HepG2 (cell line): ENCODE data around the gene COQ10B. TPM values are rescaled to one million over a fixed set of nuclear protein-coding genes. Genes with fewer than 3 reads are reported as not detected.

Source experiments
- ATAC-seq: fragments of 200-7000 bp; cut with Tn5 transposase; 3 replicates; pipeline ENCODE4 v1.9.1; 2020; ENCODE audit warnings: mild to moderate bottlenecking, moderate library complexity
- BruUV-seq: library from RNA; stranded (reverse); fragments of 400-500 nt; replicated peaks from 2 replicates; lab custom pipeline; 2021; lab: Mats Ljungman, UMichigan
- CTCF ChIA-PET: fragments of 300-600 bp; formaldehyde crosslinking; extraction: SDS; loops from one replicate; lab custom pipeline; 2021; ENCODE audit warnings: low total read pairs, inconsistent platforms, low intra/inter-chr PET ratio; lab: Yijun Ruan, JAX
- POLR2A ChIA-PET: fragments of 350-600 bp; sonication (Branson Sonifier 250); formaldehyde crosslinking; loops from one replicate; lab custom pipeline; 2020; ENCODE audit warnings: antibody characterized with exemption, inconsistent platforms; lab: Yijun Ruan, JAX
- DNase-seq: peaks from one replicate; pipeline ENCODE4 v3.0.0-alpha.2; 2015; ENCODE audit warnings: low spot score
- FAIRE-seq: peaks from 3 replicates; lab custom pipeline; 2011; peaks lifted over from hg19 to GRCh38; lab: Jason Lieb, UNC
- H2AFZ ChIP-seq: one replicate; pipeline ENCODE4 v1.6.1; 2011; ENCODE audit warnings: low read length, inconsistent platforms
- H3K27ac ChIP-seq: fragments of 300-600 bp; 3 replicates; pipeline ENCODE4 v1.8.0; 2011; ENCODE audit warnings: mixed run types, mild to moderate bottlenecking, mixed read lengths, low read length, inconsistent platforms; ENCODE audit not compliant: insufficient read depth; ENCODE audit errors: extremely low read length
- H3K27me3 ChIP-seq, 2 experiments: fragments of 200-600 bp in 1 of 2; 2 replicates in 1 of 2; 3 replicates in 1 of 2; pipeline versions ENCODE4 v1.6.0 to v1.8.0; 2011; ENCODE audit warnings: low read length in 2 of 2, mild to moderate bottlenecking in 2 of 2, moderate library complexity in 2 of 2, inconsistent platforms in 1 of 2; ENCODE audit not compliant: insufficient read depth in 2 of 2, control insufficient read depth in 1 of 2
- H3K36me3 ChIP-seq, 2 experiments: fragments of 200-600 bp in 1 of 2; replicated peaks in 1 of 2; 2 replicates in 1 of 2; 3 replicates in 1 of 2; pipeline versions ENCODE4 v1.5.1 to v1.8.0; 2011; ENCODE audit warnings: low read length in 2 of 2, inconsistent platforms in 1 of 2; ENCODE audit not compliant: insufficient read depth in 2 of 2, control insufficient read depth in 1 of 2
- H3K4me1 ChIP-seq: 2 replicates; pipeline ENCODE4 v1.5.1; 2012; ENCODE audit warnings: low read length, inconsistent platforms; ENCODE audit not compliant: insufficient read depth
- H3K4me2 ChIP-seq: 2 replicates; pipeline ENCODE4 v1.6.0; 2011; ENCODE audit warnings: low read depth, low read length, inconsistent platforms
- H3K4me3 ChIP-seq, 3 experiments: fragments of 200-600 bp in 1 of 3; sonication (generic), shearing (Covaris generic) in 1 of 3; replicated peaks in 1 of 3; 2 replicates each; pipeline ENCODE4 v1.5.1; 2011 to 2016; ENCODE audit warnings: low read length in 3 of 3, inconsistent platforms in 2 of 3, low read depth in 2 of 3, mild to moderate bottlenecking in 2 of 3, control low read depth in 1 of 3, mixed read lengths in 1 of 3; ENCODE audit not compliant: insufficient read depth in 1 of 3
- H3K79me2 ChIP-seq: one replicate; pipeline ENCODE4 v1.6.1; 2011; ENCODE audit warnings: low read length, inconsistent platforms; ENCODE audit not compliant: insufficient read depth
- H3K9ac ChIP-seq: 2 replicates; pipeline ENCODE4 v1.6.0; 2011; ENCODE audit warnings: mild to moderate bottlenecking, low read depth, low read length, inconsistent platforms; ENCODE audit not compliant: insufficient read depth
- H3K9me3 ChIP-seq: 2 replicates; pipeline ENCODE4 v1.5.1; 2012; ENCODE audit warnings: mild to moderate bottlenecking, low read length
- H4K20me1 ChIP-seq: 2 replicates; pipeline ENCODE4 v1.6.0; 2011; ENCODE audit warnings: inconsistent platforms, mild to moderate bottlenecking, low read length, moderate library complexity; ENCODE audit not compliant: insufficient read depth
- FOSL1 ChIP-seq: sonication (generic); formaldehyde crosslinking; IDR thresholded peaks from 2 replicates; pipeline ENCODE4 v1.9.0; 2021; ENCODE audit warnings: missing genetic modification reagents, borderline replicate concordance
- FOXA1 ChIP-seq, 2 experiments: fragments of 450-650 bp in 1 of 2; sonication (generic) in 1 of 2; formaldehyde crosslinking in 1 of 2; IDR thresholded peaks; 2 replicates each; pipeline versions ENCODE4 v1.4.0 to v1.6.1; 2016 to 2020; ENCODE audit warnings: missing genetic modification reagents in 1 of 2
- FOXK1 ChIP-seq: sonication (generic); formaldehyde crosslinking; IDR thresholded peaks from 2 replicates; pipeline ENCODE4 v1.4.0; 2020; ENCODE audit warnings: low read depth, missing genetic modification reagents, borderline replicate concordance
- GABPA ChIP-seq, 2 experiments: IDR thresholded peaks; 2 replicates each; pipeline ENCODE4 v1.6.1; 2011 to 2016; ENCODE audit warnings: low read depth in 2 of 2, low read length in 1 of 2, missing biosample characterization in 1 of 2, missing genetic modification characterization in 1 of 2
- KIAA2018 ChIP-seq: sonication (generic); formaldehyde crosslinking; IDR thresholded peaks from 2 replicates; pipeline ENCODE4 v1.5.0; 2020; ENCODE audit warnings: mild to moderate bottlenecking, missing genetic modification reagents, borderline replicate concordance
- MAFF ChIP-seq: IDR thresholded peaks from 2 replicates; pipeline ENCODE4 v1.6.1; 2011; ENCODE audit warnings: low read depth, low read length, improper control_type of control experiment
- RARG ChIP-seq: sonication (generic); formaldehyde crosslinking; IDR thresholded peaks from 2 replicates; pipeline ENCODE4 v1.4.0; 2020; ENCODE audit warnings: low read depth, mild to moderate bottlenecking, missing genetic modification reagents
- THAP7 ChIP-seq: sonication (generic); formaldehyde crosslinking; IDR thresholded peaks from 2 replicates; pipeline ENCODE4 v1.8.1; 2023; ENCODE audit warnings: mild to moderate bottlenecking, missing genetic modification reagents
- ZNF749 ChIP-seq: sonication (generic); formaldehyde crosslinking; IDR thresholded peaks from 2 replicates; pipeline ENCODE4 v1.8.0; 2022; ENCODE audit warnings: mild to moderate bottlenecking, missing genetic modification reagents, moderate library complexity, borderline replicate concordance
- WGBS: methylation state at CpG from one replicate; pipeline ENCODE4 v1.1.6; 2017; ENCODE audit warnings: low lambda C conversion rate; 5-methylcytosine and 5-hydroxymethylcytosine counted together
- in situ Hi-C: cut with HindIII; loops from 2 replicates; pipeline ENCODE4 v1.10.0; 2017; ENCODE audit warnings: low pct_unique_long_range_greater_than_20kb; ENCODE audit not compliant: extremely low pct_ligation_motif_present
- intact Hi-C: fragments of 100-400 bp; cut with micrococcal nuclease; formaldehyde crosslinking; loops from one replicate; pipeline ENCODE4 v1.10.0; 2022; ENCODE audit not compliant: unreplicated experiment
- polyA plus RNA-seq, 8 experiments: library from polyadenylated mRNA; depleted of rRNA in 3 of 8; stranded (reverse) in 7 of 8; unstranded in 1 of 8; fragments of >200 nt; fragmentation: Illumina TruSeq in 4 of 8; extraction: Trizol in 4 of 8; gene quantifications; 2 replicates each; pipeline versions ENCODE4 v1.2.1 to v1.2.3, GENCODE V29; 2011 to 2016; ENCODE audit warnings: low read depth in 4 of 8, missing spikeins in 1 of 8, mixed read lengths in 1 of 8; ENCODE audit not compliant: insufficient read depth in 1 of 8
- total RNA-seq, 5 experiments: library from RNA; depleted of rRNA; stranded (reverse); fragments of >200 nt; fragmentation: Illumina TruSeq; extraction: Trizol; gene quantifications; 2 replicates each; pipeline ENCODE4 v1.2.3, GENCODE V29; 2016; ENCODE audit warnings: low read depth in 1 of 5
- TF ChIP-seq, protein P1 (sequence below): sonication (generic); formaldehyde crosslinking; IDR thresholded peaks from 2 replicates; pipeline ENCODE4 v1.4.0; 2020; ENCODE audit warnings: mild to moderate bottlenecking, missing genetic modification reagents
- TF ChIP-seq, protein P2 (sequence below): sonication (generic); formaldehyde crosslinking; IDR thresholded peaks from 2 replicates; pipeline ENCODE4 v1.4.0; 2020; ENCODE audit warnings: mild to moderate bottlenecking, missing genetic modification reagents

COQ10B gene
- total and polyA plus RNA-seq, 2 of the 13 experiments (the other 11 are each of a cell fraction or from before 2014, with no cell fraction given) = 4.6 to 34.9 TPM

- 96% methylated on average over 5 of the region's 5 CpGs for WGBS
- no peak for DNase-seq
- intact Hi-C loops (no loop called here), in situ Hi-C loops (no loop called here)
- Histone ChIP-seq H3K27ac (no peak overlapping the region), H4K20me1 (no peaks in the 10 kb centered on the region), H3K4me3 (no peak overlapping the region), H3K79me2 (no peaks in the 10 kb centered on the region), H3K9me3 (no peaks in the 10 kb centered on the region), H3K4me1 (peaks cover 1% of the 10 kb centered on the region; the same call in 1 of the 2 replicates), H3K36me3 (peaks cover 23 to 69% of the 10 kb centered on the region in 2 experiments), H3K27me3 (no peaks in the 10 kb centered on the region), H2AFZ (no peak overlapping the region), H3K9ac (no peak overlapping the region), H3K4me2 (no peak overlapping the region)
- FAIRE-seq = no peak
- no peak for ATAC-seq
- ChIA-PET POLR2A (interaction anchor here (0.6 to 0.9 kb wide), 3 partner anchors 17 to 28 kb away, joined by 3 to 4 read pairs (median 3); partner anchors contain the start of genes COQ10B and HSPE1), CTCF (no interaction called here)
- no TSS peak for BruUV-seq
- TF ChIP-seq ZNF749 (CRISPR knock-in tag) (no peak), FOXA1 (IDR thresholded peaks at IDR 0.05) (no peak), FOXA1 (CRISPR knock-in tag; IDR thresholded peaks at IDR 0.05) (no peak), KIAA2018 (CRISPR knock-in tag) (no peak), RARG (CRISPR knock-in tag) (no peak), THAP7 (CRISPR knock-in tag) (no peak), MAFF (no peak), FOXK1 (CRISPR knock-in tag) (no peak), GABPA (IDR thresholded peaks at IDR 0.05; ENCODE audit: low read depth, low read length) (no peak), GABPA (CRISPR knock-in tag; IDR thresholded peaks at IDR 0.05; ENCODE audit: low read depth) (no peak), FOSL1 (CRISPR knock-in tag) (no peak)
- TF ChIP-seq, protein P1, sequence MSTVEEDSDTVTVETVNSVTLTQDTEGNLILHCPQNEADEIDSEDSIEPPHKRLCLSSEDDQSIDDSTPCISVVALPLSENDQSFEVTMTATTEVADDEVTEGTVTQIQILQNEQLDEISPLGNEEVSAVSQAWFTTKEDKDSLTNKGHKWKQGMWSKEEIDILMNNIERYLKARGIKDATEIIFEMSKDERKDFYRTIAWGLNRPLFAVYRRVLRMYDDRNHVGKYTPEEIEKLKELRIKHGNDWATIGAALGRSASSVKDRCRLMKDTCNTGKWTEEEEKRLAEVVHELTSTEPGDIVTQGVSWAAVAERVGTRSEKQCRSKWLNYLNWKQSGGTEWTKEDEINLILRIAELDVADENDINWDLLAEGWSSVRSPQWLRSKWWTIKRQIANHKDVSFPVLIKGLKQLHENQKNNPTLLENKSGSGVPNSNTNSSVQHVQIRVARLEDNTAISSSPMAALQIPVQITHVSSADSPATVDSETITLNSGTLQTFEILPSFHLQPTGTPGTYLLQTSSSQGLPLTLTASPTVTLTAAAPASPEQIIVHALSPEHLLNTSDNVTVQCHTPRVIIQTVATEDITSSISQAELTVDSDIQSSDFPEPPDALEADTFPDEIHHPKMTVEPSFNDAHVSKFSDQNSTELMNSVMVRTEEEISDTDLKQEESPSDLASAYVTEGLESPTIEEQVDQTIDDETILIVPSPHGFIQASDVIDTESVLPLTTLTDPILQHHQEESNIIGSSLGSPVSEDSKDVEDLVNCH (CRISPR knock-in tag) = no peak
- TF ChIP-seq, protein P2, sequence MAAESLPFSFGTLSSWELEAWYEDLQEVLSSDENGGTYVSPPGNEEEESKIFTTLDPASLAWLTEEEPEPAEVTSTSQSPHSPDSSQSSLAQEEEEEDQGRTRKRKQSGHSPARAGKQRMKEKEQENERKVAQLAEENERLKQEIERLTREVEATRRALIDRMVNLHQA (CRISPR knock-in tag) = no peak
Observed at GRCh38 chr2:197472166-197472565, 18.8 kb downstream of the COQ10B start.
